ENCODE measurements around the gene TRAP1. TPM values are rescaled to one million over a fixed set of nuclear protein-coding genes. Genes with fewer than 3 reads are reported as not detected.

Gene TRAP1
- 72.4 and 79.3 TPM in 2 replicates for total RNA-seq (ENCODE audit: low replicate concordance)

DNA sequence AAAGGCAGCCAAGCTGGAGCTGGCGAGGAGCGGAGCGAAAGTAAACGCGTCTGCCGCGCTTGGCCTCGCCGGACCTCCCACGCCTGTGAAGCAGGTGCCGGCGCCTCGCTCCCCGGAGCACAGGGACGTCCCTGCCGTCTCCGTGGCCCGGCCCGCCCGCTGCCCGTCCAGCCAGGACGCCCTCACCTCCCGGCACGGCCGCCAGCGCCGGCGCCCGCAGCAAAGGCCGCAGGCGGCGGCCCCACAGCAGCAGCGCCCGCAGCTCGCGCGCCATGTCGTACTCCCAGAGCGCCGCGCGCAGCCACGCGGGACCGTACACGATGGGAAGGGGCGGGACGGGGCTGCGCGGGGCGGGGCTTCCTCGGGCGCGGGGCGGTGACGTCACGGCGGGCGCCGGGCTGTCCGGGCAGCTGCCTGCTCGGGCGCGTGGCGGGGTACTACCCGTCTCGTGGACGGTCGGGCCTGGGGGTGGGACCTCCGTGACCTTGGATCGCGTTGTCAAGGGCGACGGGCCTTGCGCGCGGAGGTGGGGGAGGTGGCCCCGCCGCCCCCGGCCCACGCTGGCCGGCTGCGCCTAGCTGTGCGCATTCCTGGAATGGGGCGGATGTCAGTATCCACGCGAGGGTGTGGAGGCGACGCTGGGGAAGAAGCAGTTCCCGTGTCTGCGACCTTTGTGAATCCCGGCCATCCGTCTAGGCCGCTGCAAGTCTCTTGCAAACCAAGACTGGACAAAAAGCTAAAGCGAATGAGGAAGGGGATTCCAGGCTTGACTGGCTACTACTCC is at the start of gene TRAP1:
TRAP1 (minus strand) TSS at position 290 of the 784 bp plus-strand sequence; CDS start at position 274, 16 bp downstream.

DNA sequence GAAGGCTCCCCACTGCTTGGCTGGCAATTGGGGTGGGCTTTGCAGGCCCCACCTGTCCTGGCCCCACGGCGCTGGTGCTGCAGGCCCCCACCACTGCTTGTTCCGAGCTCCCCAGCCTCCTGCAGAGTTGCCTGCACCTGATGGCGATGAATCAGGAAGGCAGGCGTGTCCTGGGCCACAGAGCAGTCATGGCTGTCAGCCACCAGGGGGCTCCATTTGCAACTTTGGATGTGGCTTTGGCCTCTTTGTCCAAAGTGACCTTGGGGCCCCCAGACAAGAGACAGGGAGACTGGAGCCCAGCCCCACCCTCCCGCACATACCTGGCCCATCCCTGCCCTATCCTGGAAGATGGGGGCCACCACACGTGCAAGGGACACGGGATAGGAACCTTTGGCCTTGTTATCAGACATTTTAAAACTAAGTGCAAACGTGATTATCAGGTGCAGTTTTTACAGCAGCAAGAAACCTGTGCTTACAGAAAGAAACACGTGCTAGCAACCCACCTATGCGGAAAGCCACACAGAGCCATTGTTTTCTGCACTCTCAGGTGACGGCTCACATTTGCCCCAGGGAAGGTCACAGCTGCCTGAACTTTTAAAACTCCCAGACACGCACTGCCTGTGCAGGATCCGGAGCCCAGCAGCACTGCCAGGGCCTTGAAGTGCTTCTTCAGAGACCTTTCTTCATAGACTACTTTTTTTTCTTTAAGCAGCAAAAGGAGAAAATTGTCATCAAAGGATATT is 62.9 kb downstream of the TRAP1 start, which contains the start of gene DNASE1:
DNASE1 (plus strand) TSS at position 443 of the 743 bp plus-strand sequence. CDS start 683 bp downstream, outside the sequence.

DNA sequence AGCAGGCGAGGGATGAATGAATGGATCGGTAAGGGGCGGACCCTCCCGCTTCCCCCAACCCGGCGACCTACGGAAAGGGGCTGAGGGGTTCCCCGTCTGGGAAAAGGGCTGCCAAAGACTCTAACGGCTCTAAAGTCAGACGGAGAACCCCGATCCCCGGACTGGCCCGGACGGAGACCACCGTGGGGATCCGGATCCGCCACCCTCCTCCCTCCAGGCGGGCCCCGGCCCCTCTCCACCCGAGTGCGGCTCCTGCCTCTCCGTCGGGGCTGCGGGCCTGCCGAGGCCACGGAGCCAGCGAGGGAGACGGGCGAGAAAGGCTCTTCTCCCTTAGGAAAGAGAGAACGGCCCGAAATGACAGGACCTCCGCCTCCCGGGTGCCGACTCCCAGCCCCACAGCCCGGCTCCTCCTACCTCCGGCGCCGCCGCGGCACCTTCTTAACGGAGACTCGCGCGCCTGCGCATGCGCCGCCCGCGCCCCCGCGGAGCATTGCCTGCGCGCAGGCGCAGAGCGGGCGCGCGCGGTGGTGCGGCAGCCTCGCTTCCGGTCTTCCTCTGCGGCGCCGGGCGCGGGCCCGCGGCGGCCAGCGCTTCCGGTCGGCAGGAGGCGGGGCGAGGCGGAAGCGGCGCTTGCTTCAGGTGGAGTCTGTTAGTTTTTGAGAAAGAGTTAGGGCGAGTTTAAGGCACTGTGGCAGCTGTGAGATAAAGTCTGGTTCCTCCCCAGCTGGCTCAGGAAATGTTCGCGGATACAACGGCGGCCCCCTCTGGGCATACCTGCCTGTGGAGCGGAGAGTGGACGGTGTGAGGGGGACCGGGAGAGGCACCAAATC is 106.0 kb downstream of the TRAP1 start, which contains the start of gene SLX4:
SLX4 (minus strand) TSS at position 461 of the 830 bp plus-strand sequence. CDS start 2,642 bp downstream, outside the sequence.

Other genes starting within 250 kb of the TRAP1 start
- not detected in 2 replicates for gene C16orf90, start 222.0 kb downstream of the TRAP1 start, total RNA-seq (ENCODE audit: low replicate concordance)
- gene CLUAP1, start 216.5 kb downstream of the TRAP1 start, total RNA-seq (ENCODE audit: low replicate concordance) = 17.1 and 49.1 TPM in 2 replicates
- under 0.01 TPM in 2 replicates for gene NLRC3, start 140.1 kb downstream of the TRAP1 start, total RNA-seq (ENCODE audit: low replicate concordance)
- gene SLX4, start 105.9 kb downstream of the TRAP1 start, total RNA-seq (ENCODE audit: low replicate concordance) = 0.94 and 2.5 TPM in 2 replicates
- gene DNASE1, start 62.8 kb downstream of the TRAP1 start, total RNA-seq (ENCODE audit: low replicate concordance) = 10.4 and 34.2 TPM in 2 replicates
- gene CREBBP, start 163.2 kb upstream of the TRAP1 start, total RNA-seq (ENCODE audit: low replicate concordance) = 9.7 and 11.3 TPM in 2 replicates

All from smooth muscle cell of the coronary artery (primary cell).